GM18520 (cell line): Measurements from ENCODE around the gene ZFP64.
"Not testable (repeated sequence)": the region's sequence is repeated elsewhere in the genome, so short reads cannot be mapped to it uniquely, and the experiment has no call there.

Experiments
- ATAC-seq: cut with Tn5 transposase; IDR thresholded peaks from one replicate; pipeline ENCODE4 v1.9.1; 2021; ENCODE audit not compliant: unreplicated experiment

Gene ZFP64

DNA sequence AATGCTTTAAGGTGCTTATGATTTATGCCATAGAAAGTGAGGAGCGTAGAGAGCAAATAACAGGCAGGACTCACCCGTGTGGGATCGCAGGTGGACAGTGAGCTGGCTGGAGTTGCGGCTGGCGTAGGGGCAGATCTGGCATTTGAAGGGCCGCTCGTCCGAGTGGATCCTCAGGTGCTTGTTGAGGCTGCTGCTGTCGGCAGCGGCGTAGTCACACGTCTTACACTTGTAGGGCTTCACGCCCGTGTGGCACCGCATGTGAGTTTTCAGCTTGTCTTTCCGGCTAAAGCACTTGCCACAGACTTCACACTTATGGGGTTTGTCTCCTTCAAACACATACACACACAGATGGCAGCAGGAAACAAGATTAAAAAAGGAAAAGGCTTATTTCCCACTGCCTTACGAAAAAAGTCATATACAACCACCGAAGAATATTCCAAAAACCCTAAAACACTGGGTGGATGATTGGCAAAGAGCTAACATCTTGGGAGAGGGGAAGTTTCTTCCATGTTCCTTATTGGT is 31.5 kb downstream of the ZFP64 start:
- ATAC-seq: no peak

- no peak for ATAC-seq
Measured at GRCh38 chr20:52154575-52154974, 37.0 kb downstream of the ZFP64 start.

DNA sequence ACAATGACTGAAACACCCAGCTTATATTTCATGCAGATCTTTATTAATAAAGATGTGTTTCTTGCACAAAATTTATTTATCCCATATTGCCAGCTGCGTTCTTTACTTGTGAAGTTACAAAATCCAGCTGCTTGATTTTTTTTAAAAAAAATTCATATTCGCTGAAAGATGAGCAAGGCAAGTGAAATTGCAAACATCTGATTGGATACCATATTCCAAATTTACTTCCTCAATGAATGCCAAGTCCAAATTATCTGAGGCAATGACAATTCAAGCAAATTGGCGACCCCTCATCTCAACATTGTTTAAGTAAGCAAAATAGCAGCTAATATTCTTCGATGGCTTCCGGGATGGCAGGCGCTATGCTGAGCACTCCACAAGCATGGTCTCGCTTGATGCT is 37.7 kb downstream of the ZFP64 start:
- ATAC-seq: no peak

DNA sequence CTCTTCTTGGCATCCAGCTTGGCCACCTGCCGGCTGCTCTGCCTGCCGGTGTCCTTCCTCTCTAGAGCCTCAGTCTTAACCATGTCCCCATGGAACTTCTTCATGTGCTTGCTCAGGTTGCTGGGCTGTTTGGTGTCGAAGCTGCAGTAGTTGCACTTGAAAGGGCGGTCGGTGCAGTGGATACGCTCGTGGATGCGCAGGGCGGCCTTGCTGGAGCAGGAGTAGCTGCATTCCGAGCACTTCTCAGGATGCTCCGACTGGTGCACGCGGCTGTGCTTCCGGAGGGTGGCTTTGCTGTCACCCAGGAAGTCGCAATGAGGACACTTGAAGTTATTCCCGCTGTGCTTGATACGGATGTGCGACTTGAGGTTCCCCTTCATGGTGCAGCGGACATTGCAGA is 38.7 kb downstream of the ZFP64 start:
- ATAC-seq: no peak

DNA sequence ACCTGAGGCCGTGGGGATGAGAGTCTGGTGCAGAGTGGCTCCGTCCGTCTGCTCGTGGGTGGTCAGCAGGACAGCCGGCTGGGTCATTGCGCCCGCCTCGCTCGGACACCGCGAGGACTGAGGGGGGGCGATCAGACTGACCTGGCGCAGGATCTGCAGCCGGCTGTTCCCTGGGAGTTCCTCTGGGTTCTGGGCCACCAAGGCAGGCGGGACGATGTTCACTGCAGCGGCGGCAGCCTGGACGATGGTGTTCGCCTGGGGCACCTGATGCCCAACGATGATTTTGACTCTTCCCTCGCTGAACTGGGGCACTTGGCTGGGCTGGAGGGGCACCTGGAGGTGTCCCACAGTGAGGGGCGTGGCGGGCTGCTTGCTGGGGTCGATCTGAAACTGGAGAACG is 39.2 kb downstream of the ZFP64 start:
- ATAC-seq: no peak

- ATAC-seq: no peak
Measured at GRCh38 chr20:52150440-52151258, 40.9 kb downstream of the ZFP64 start.

DNA sequence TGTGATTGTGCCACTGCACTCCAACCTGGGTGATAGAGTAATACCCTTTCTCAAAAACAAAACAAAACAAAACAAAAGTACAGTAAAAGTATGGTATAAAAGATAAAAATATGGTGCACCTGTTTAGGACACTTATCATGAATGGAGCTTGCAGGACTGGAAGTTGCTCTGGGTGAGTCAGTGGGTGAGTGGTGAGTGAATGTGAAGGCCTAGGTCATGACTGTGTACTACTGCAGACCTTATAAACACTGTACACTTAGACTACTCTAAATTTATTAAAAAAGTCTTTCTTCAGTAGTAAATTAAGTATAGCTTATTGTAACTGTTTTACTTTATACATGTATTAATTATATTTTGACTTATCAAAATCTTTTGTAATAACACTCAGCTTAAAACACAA is 46.0 kb downstream of the ZFP64 start:
- no peak for ATAC-seq

- no peak for ATAC-seq
Measured at GRCh38 chr20:52143277-52143676, 48.3 kb downstream of the ZFP64 start.

DNA sequence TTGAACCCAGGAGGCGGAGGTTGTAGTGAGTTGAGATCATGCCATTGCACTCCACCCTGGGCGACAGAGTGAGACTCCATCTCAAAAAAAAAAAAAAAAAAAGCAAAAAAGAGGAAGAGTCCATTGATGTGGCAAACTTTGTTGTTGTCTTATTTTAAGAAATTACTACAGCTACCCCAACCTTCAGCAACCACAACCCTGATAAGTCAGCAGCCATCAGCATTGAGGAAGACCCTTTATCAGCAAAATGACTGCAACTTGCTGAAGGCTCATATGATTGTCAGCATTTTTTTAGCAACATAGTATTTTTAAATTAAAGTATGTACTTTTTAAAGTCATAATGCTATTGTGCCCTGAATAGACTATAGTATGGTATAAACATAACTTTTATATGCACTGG is 48.8 kb downstream of the ZFP64 start:
- no peak for ATAC-seq

GRCh38 chr20:52139986-52140385 is 51.6 kb downstream of the ZFP64 start:
- ATAC-seq: no peak

DNA sequence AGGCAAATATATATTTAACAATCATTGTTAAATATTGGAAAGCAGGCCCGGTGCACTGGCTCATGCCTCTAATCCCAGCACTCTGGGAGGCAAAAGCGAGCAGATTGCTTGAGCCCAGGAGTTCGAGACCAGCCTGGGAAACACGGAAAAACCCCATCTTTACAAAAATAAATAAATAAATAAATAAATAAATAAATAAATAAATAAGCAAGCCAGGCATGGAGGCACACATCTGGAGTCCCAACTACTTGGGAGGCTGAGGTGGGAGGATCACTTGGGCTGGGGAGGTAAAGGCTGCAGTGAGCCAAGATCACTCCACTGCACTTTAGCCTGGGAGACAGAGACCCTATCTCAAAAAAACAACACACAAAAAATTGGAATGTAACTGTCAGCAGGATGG is 53.7 kb downstream of the ZFP64 start:
- ATAC-seq: no peak

DNA sequence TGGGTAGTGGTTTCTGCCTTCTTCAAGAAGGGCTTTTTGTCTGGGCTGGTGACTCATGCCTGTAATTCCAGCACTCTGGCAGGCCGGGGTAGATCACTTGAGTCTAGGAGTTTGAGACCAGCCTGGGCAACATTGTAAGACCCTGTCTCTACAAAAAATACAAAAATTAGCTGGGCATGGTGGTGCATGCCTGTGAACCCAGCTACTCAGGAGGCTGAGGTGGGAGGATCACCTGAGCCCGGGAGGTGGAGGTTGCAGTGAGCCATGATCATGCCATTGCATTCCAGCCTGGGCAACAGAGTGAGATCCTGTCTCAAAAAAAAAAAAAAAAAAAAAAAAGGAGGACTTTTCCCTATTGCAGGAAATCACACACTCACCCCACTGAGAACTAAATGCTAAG is 57.9 kb downstream of the ZFP64 start:
- not testable (repeated sequence) for ATAC-seq

GRCh38 chr20:52132337-52132736 is 59.2 kb downstream of the ZFP64 start:
- ATAC-seq: no peak

- no peak for ATAC-seq
Measured at GRCh38 chr20:52131048-52131643, 60.4 kb downstream of the ZFP64 start.

DNA sequence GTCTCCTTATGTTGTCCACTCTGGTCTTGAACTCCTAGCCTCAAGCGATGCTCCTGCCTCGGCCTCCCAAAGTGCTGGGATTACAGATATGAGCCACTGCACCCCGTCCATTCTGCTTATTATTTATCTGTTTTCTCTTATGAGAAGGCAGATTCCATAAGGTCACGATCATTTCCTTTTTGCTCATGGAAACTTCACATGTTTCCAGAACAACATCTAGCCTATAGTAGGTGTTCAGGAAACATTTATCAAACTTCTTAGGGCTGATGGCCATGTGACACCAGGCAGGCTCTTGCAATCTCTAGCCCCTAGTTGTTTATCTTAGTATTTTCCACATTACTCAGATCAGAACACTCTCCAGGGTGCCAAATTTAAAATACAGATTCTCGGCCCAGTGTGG is 61.2 kb downstream of the ZFP64 start:
- no peak for ATAC-seq

DNA sequence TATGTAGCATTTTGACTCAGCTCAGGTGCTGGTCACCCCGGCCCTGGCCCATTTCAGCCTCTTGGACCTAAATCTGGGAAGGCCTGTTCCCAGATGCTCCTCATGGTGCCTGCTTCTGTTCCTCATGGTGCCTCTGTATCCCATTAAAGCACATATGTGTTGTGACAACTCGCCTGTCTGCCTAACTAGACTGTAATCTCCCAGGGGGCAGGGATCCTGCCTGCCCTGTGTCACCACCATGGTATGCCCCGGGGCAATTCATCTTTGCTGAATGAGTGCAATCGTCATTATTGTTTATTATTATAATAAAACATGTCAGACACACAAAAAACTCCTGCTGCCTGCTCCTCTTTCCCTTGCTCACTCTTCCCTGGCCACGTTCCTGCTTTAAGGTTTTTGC is 62.0 kb downstream of the ZFP64 start:
- ATAC-seq: no peak

- no peak for ATAC-seq
Measured at GRCh38 chr20:52127309-52127708, 64.3 kb downstream of the ZFP64 start.

- ATAC-seq: no peak
Measured at GRCh38 chr20:52124821-52125220, 66.8 kb downstream of the ZFP64 start.

GRCh38 chr20:52118696-52119095 is 72.9 kb downstream of the ZFP64 start:
- no peak for ATAC-seq

DNA sequence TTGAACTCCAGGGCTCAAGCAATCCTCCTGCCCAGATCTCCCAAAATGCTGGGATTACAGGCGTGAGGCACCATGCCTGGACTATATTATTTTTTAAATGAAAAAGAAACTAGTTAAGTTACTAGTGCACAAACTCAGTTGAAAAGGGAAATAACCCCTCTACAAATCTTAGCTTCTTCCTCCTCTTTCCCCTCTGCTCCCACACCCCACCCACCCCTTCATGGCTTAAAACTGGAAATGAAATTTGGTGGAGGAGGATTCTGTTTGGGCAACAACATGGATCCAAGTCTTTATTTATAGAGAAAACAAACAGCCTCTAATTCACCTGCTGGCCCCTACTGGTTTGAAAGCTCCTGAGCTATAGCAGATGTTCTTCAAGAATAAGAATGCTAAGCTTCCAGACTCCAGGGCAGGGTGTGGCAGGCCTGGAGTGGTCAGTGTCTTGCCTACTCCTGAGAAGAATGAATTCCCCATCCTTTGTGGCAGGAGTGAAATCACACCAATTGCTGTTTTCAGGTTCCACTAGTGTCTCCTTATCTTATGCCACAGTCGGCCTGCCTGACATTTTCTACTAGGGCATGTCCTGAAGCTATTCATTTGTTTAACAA is 73.5 kb downstream of the ZFP64 start:
- ATAC-seq: no peak

DNA sequence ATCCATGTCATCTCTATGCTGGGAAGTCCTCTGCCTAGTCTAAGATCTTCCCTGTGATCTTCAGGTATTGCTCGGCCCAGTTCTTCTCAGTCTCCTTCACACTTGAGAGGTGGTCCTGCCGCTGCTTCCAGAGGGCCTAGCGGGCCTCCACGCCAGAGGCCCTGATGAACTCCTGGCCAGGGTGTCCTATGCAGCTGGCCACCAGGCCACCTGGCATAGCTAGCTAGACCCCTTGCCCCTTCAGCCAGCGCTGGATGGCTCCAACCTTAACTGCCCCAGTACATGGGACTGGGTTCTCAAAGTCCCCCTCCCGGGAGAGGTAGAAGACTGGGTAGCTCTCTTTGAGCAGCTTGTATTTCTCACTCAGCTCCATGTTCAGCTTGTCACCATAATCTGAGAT is 81.1 kb downstream of the ZFP64 start:
- no peak for ATAC-seq
